Uterus (tissue), 4 donors: ENCODE results near the gene ZCCHC2. TPM values are rescaled to one million over a fixed set of nuclear protein-coding genes. Genes with fewer than 3 reads are reported as not detected.

ENCODE experiments used
- DNase-seq, 2 donors: peaks; one replicate each; pipeline ENCODE4 v3.0.0-alpha.2; 2019 to 2020
- H3K27ac ChIP-seq, 2 donors: fragments of 200-600 bp; sonication (generic); 1 replicate in 1 of 2; 2 replicates in 1 of 2; pipeline ENCODE4 v1.5.1; 2016 to 2018
- H3K27me3 ChIP-seq, 2 donors: fragments of 200-600 bp; sonication (generic); one replicate each; pipeline ENCODE4 v1.5.1; 2018 to 2019; ENCODE audit warnings: control low read depth in 1 of 2
- H3K36me3 ChIP-seq, 2 donors: fragments of 200-600 bp; sonication (generic); one replicate each; pipeline ENCODE4 v1.5.1; 2019; ENCODE audit warnings: control low read depth in 1 of 2
- H3K4me1 ChIP-seq, 2 donors: fragments of 200-600 bp; sonication (generic); one replicate each; pipeline ENCODE4 v1.5.1; 2018 to 2019; ENCODE audit warnings: control low read depth in 1 of 2
- H3K4me3 ChIP-seq, 2 donors: fragments of 200-600 bp; sonication (generic); 1 replicate in 1 of 2; 2 replicates in 1 of 2; pipeline ENCODE4 v1.5.1; 2018 to 2019; ENCODE audit warnings: mild to moderate bottlenecking in 1 of 2
- H3K9me3 ChIP-seq, 2 donors: fragments of 200-600 bp; sonication (generic); one replicate each; pipeline ENCODE4 v1.5.1; 2019; ENCODE audit warnings: control low read depth in 1 of 2
- CTCF ChIP-seq, 4 experiments: fragments of 200-600 bp in 2 of 4; fragments of 450-650 bp in 2 of 4; sonication (generic) in 2 of 4; IDR thresholded peaks; one replicate each; pipeline ENCODE4 v1.5.1; 2016 to 2019; ENCODE audit warnings: antibody characterized with exemption in 4 of 4, mild to moderate bottlenecking in 2 of 4, moderate library complexity in 1 of 4
- POLR2A ChIP-seq, 2 donors: fragments of 450-650 bp; IDR thresholded peaks; one replicate each; pipeline ENCODE4 v1.6.1; 2016; ENCODE audit warnings: antibody characterized with exemption in 2 of 2, mild to moderate bottlenecking in 1 of 2, moderate library complexity in 1 of 2
- intact Hi-C: fragments of 100-400 bp; cut with DNase I; formaldehyde crosslinking; loops from one replicate; pipeline ENCODE4 v1.15.1; 2023; ENCODE audit warnings: low total_unique reads
- total RNA-seq, 4 donors: library from RNA; depleted of rRNA in 3 of 4; stranded (reverse); fragments of >200 nt in 3 of 4; gene quantifications; one replicate each; pipeline versions ENCODE4 v1.1.0 to v1.2.4, GENCODE V29; 2014 to 2023
- donor health status: DM: yes; HTN: yes; CAD: no.

The ZCCHC2 gene
- total RNA-seq, 4 donors from 2014 or later = 7.4 to 44.8 (median 15.5) TPM

GRCh38 chr18:62523255-62523588 is 397 bp downstream of the ZCCHC2 start:
- intact Hi-C loops = no loop called here
- no peak for DNase-seq
- Histone ChIP-seq H3K27me3 (no peaks in the 10 kb centered on the region), H3K4me3 (peak overlapping the region; percentile 83 to 98), H3K27ac (peak overlapping the region; percentile 96 to 98), H3K9me3 (no peaks in the 10 kb centered on the region), H3K4me1 (peaks cover 0 to 5% of the 10 kb centered on the region in 2 donors), H3K36me3 (no peaks in the 10 kb centered on the region)
- TF ChIP-seq CTCF (IDR thresholded peaks at IDR 0.05) (no peak), POLR2A (IDR thresholded peaks at IDR 0.05) (no peak)

- H3K4me3 ChIP-seq = peak overlapping the region; percentile 83 to 98
- TF ChIP-seq POLR2A (IDR thresholded peaks at IDR 0.05) (no peak), CTCF (IDR thresholded peaks at IDR 0.05) (no peak)
- intact Hi-C loops = no loop called here
- H3K27me3 ChIP-seq = no peaks in the 10 kb centered on the region
- peak overlapping the region; percentile 96 to 98 for H3K27ac ChIP-seq
- no peaks in the 10 kb centered on the region for H3K36me3 ChIP-seq
- no peaks in the 10 kb centered on the region for H3K9me3 ChIP-seq
- peak; percentile 50 to 54 for DNase-seq
- H3K4me1 ChIP-seq = peaks cover 0 to 5% of the 10 kb centered on the region in 2 donors
Observed at GRCh38 chr18:62523631-62524439, 1.0 kb downstream of the ZCCHC2 start.

- intact Hi-C loops = no loop called here
- H3K4me1 ChIP-seq = peaks cover 0 to 5% of the 10 kb centered on the region in 2 donors
- H3K4me3 ChIP-seq = peak overlapping the region; percentile 83 to 98
- H3K9me3 ChIP-seq = no peaks in the 10 kb centered on the region
- no peaks in the 10 kb centered on the region for H3K36me3 ChIP-seq
- H3K27ac ChIP-seq = peak overlapping the region; percentile 96 to 98
- peak; percentile 37 to 51 for DNase-seq
- no peaks in the 10 kb centered on the region for H3K27me3 ChIP-seq
- TF ChIP-seq CTCF (IDR thresholded peaks at IDR 0.05) (no peak), POLR2A (IDR thresholded peaks at IDR 0.05) (peak; percentile 11 to 39)
Observed at GRCh38 chr18:62524440-62525200, 1.8 kb downstream of the ZCCHC2 start.

- peak overlapping the region; percentile 96 to 98 for H3K27ac ChIP-seq
- peaks cover 0 to 5% of the 10 kb centered on the region in 2 donors for H3K4me1 ChIP-seq
- DNase-seq = no peak
- H3K27me3 ChIP-seq = no peaks in the 10 kb centered on the region
- TF ChIP-seq CTCF (IDR thresholded peaks at IDR 0.05) (no peak), POLR2A (IDR thresholded peaks at IDR 0.05) (no peak)
- no peaks in the 10 kb centered on the region for H3K36me3 ChIP-seq
- intact Hi-C loops = no loop called here
- H3K9me3 ChIP-seq = no peaks in the 10 kb centered on the region
- H3K4me3 ChIP-seq = peak overlapping the region; percentile 83 to 98
Observed at GRCh38 chr18:62525608-62526007, 2.8 kb downstream of the ZCCHC2 start.
